Measurements from ENCODE around the gene PCNP.
"Not testable (repeated sequence)": the region's sequence is repeated elsewhere in the genome, so short reads cannot be mapped to it uniquely, and the experiment has no call there.

PCNP gene, protein sequence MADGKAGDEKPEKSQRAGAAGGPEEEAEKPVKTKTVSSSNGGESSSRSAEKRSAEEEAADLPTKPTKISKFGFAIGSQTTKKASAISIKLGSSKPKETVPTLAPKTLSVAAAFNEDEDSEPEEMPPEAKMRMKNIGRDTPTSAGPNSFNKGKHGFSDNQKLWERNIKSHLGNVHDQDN

DNA sequence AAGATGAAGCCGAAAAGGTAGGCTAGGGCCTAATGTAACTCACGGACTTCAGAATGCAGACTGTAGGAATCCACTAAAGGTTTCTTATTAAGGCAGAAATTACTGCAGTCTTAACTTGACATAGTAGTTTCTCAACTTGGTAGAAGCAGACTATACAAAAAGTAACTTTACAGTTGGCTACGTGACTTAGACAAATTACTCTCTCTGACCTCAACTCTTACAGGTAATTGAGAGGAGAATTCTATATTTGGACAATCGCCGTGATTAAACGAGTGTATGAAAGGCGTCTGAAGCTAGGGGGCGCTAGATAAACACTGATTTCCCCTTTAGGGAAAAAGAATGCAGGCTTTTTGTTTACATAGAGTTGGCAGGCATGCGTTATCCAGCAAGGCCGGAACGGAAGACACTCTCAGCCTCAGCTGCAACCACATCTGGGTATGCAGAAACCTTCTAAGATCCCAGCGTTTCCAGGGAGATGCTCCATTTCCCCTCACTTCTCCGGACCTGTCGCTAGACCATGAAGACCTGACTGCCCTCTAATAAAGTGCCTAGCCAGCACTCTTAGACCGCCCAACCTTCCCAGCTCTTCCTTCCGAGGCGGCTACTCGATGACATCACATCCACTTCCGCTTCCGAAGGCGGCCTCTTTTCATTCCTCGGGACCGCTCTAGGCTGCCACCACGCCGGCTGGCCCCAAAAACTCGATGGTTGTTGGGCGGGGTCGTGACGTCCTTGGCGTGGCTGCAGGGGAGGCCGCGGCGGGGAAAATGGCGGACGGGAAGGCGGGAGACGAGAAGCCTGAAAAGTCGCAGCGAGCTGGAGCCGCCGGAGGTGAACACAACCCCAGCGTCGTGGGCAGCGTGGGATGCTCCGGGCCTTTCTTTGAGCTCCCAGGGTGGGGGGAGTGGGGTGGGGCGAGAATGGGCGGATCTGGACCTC lies at the start of gene PCNP:
PCNP (plus strand) TSS at position 732 of the 939 bp plus-strand sequence; CDS start at position 768, 36 bp downstream.
- peak; percentile 99 for DNase-seq

DNA sequence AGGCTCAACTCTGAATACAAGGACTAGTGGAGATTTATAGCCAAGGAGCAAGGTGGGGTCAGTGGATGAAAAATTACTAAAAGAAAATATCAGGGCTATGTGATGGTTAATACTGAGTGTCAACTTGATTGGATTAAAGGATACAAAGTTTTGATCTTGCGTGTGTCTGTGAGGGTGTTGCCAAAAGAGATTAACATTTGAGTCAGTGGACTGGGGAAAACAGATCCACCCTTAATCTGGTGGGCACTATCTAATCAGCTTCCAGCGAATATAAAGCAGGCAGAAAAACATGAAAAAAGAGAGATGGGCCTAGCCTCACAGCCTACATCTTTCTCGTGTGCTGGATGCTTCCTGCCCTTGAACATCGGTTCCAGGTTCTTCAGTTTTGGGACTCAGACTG lies 46.5 kb upstream of the PCNP start:
- DNase-seq: no peak

DNA sequence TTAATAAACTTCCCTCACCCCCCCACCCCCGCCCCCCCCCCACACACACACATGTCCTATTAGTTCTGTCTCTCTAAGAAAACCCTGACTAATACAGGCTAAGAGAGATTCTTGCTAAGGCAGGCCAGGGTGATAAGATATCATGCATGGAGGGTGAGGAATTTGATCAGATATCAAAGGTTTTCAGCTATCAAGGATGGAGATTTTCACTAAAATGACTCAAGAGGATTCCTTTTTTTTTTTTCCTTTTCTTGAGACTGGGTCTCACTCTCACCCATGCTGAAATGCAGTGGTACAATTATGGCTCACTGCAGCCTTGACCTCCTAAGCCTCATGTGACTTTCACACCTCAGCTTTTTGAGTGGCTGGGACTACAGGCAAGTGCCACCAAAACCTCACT lies 46.1 kb upstream of the PCNP start:
- no peak for DNase-seq

DNA sequence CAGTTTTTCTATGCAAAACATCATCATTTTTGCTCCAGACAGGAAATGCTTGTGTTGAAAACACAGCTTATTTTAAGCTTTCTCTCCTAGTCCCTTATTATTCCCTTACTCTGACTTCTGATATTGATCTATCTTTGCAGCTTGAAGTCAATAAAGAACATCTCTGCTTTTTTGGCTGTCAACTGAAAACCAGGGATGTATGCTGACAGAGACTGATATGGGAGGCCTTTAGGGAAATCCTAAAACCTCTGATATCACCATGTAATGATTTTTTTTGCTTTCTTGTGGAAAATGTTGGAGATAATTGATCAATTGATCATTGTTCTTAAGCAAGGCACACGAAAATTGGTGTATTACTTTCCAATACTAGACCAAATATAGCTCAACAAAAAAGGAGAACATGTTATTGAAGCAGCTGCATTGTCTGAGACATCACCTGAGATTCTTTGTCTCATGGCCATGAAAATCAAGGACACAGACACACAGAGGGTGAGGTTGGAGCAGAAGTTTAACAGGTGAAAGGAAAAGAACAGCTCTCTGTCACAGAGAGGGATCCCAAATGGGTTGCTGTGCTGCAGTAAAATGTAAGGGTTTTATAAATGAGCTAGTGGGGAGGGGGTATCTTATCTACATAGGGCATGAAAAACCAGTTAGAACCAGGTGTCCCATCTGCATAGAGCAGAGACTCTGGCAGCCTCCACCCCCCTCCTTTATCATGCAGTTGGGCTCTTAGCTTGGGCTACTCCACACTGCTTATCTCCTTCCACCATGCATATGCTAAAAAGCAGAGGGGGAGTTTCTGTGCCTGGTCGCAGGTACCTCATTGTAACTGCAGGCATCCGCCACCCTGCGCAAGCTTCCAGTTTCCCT lies 43.9 kb upstream of the PCNP start:
- DNase-seq: no peak

DNA sequence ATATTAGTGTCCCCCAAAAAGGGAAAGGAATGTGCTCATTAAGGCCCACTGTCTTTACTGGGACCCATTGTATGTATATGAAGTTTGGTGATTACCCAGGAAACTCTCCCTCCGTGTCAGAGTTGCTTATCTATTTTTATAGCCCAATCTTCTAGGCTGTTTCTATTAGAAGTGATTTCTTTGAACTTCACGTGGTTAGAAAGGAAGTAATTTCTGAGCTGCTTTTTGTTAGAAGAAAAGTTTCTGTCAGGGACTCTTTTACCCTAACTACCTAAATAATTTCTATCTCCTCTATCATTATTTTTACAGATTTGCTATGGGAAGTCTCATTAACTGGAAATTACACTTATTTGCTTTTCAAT lies 43.3 kb upstream of the PCNP start:
- DNase-seq: no peak

DNA sequence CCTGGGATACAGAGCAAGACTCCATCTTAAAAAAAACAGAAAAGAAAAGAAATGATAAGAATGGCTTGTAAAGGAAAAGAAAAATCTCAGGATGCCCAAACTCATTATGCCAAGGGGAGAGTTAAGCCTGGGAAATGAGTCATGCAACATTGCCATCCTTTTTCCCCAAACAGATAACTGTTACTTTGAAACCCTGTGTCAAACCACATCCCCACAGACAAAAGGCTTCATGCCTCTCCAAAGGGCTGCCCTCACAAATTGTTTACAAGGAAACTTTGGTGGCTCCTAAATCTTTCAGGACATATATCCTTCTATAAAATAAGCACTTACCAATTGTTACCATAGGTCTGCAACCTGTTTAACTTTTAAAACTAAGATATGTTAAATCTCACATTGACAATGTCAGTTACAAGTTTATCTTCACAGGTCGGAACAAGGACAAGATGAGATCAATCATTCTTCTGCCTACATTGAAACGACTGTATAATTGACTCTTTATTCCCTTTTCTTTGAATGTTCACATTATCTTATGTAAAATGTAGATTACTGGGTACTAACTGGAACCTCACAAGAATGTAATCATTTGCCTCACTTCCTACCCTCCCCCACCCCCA lies 42.4 kb upstream of the PCNP start:
- DNase-seq: peak; percentile 41

DNA sequence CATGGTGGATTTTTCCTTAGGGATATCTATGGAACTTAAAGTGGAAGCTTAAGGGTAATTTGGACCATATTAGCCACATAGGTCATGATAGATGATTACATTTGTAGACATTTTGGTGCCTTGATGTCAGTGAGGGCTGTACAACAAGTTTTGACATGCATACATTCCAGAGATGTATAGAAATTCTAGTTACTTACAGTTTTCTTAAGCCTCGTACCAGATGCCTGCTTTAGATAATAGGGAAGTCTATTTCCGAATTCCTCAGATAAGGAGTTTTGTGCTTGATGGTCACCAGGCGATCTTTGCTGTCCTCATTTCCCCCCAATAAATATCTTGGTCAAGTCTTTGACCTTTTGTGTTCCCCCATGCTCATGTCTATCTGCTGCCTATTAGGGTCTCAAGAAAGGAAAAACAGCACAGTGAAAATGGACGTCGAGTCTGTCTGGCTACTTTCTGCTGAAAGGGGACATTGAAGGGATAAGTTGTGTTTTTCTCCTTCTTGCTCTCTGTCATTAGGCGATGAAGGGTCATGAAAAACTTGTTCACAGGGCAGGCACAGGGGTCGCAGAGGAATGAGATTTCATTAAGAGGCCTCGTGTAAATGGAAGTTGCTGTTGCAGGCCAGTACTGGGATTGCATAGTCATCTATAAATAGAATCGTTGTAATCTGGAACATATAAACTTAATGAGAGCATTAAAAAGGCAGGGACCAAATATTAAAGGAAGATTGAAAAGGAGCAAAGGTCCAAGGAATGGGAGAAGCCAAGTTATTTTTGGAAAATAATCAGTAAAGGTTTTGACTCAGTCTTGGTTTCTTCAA lies 41.0 kb upstream of the PCNP start:
- no peak for DNase-seq

DNA sequence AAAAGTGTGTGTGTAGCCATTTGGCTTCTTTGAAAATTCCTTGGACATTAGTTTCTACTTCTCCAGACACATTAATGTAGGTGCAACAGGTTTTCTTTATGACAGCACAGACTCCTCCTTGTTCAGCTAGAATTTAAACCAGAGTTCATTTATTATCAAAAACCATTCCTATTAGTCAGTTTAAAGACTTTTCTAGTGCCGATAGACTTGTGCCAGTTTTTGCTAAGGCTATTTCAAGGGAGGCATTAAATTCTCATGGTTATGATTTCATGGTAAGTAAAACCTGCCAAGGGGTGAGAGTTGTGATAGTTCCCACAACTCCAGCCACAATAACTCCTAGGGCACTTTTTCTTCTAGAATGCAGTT lies 40.4 kb upstream of the PCNP start:
- DNase-seq: peak; percentile 24

DNA sequence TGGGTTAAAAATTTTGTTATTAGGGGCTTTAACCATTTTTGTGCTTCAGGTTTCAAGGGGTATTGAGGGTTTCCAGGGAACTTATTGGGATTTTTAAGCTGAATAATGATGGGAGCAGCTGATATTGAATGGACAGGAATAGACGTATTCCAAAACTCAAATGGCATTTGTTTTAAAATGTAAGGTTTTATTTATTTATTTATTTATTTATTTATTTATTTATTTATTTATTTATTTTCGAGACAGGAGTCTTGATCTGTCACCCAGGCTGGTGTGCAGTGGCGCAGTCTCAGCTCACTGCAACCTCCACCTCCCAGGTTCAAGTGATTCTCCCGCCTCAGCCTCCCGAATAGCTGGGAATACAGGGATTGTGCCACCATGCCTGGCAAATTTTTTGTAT lies 38.8 kb upstream of the PCNP start:
- DNase-seq: no peak

DNA sequence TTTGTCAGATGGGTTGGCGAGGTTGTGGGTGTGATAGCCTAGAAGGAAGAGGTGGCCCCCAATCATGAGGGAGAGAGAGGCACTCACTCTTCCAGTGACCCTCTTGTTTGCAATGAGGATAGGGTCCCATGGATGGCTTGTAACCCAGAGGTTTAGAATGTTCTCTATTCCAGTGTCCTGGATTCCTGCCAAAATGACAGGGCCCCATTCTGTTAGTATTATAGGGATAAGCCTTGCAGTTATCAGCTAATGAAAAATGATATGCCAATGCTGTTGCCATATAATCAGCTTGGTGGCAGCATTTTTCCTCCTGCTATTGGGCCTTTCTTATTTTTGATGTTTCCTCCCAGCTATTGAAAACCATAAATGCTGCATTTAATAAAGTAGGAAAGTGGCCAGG lies 37.7 kb upstream of the PCNP start:
- DNase-seq: no peak

DNA sequence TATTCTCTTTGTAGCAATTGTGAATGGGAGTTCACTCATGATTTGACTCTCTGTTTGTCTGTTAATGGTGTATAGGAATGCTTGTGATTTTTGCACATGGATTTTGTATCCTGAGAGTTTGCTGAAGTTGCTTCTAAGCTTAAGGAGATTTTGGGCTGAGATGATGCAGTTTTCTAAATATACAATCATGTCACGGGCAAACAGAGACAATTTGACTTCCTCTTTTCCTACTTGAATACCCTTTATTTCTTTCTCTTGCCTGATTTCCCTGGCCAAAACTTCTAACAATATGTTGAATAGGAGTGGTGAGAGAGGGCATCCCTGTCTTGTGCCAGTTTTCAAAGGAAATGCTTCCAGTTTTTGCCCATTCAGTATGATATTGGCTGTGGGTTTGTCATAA lies 37.0 kb upstream of the PCNP start:
- DNase-seq: not testable (repeated sequence)

DNA sequence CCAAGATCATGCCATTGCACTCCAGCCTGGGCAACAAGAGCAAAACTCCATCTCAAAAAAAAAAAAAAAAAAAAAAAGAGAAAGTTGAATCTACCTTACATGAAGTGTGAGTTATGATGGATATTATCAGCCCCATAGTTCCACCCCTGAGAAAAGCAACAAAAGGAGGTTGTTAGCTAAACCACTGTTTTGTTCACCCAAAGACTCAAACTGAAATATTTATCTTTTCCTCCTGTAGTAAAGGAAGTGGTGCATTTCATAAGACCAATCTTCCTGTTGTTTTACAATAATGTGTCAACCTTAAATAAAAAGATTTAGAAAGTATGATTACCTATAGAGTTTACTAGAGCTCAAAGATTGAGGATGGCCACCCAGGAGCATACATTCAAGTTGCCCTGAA lies 31.0 kb upstream of the PCNP start:
- DNase-seq: no peak

DNA sequence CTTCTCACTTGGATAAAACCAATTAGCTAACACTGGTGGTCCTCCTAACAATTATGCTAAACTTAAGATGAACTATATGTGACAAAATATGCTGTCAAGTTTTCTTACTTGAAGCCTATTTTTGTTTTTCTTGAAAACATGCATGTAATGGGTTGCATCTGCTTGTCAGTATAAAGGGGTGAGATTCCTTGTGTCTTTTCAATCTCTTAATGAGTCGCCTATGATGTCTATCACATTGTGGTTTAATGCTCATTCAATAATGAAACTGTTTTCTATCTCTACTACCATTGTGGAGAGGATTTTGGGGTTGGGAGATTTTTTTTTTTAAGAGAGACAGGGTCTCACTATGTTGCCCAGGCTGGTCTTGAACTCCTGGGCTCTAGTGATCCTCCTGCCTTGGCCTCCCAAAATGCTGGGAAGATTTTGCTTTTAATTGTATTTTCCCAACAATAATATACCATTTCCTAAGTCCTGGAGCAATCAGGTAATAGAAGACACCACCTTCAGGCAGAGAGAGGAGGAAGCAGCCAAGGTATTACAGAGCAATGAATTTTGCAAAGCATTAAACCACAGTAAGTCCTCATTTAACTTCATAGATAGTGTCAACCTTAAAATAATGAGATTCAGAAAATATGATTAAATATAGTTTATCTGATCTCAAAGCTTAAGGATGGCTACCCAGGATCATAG lies 29.7 kb upstream of the PCNP start:
- DNase-seq: no peak

DNA sequence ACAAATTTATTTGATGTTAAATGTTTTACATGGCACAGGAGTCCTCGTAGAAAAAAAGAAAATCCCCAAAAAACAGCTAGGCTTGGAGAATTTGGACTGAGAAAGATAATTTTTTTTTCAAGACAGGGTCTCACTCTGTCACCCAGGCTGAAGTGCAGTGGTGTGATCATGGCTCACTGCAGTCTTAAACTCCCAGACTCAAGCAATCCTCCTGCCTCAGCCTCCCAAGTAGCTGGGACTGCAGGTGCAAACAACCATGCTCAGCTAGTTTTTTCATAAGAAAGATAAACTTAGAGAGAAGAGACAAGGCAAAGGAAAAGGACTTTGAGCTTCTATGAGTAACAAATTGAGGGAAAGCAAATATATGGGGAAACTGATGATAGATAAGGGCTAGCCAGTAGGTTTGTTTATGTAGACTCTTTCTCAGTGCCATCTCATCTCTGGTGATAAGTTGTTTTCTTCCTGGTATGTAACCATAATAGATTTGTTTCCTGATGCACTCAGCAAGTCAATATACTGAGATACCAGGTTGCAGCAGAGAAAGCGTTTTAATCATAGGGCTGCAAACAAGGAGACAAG lies 25.4 kb upstream of the PCNP start:
- DNase-seq: no peak

DNA sequence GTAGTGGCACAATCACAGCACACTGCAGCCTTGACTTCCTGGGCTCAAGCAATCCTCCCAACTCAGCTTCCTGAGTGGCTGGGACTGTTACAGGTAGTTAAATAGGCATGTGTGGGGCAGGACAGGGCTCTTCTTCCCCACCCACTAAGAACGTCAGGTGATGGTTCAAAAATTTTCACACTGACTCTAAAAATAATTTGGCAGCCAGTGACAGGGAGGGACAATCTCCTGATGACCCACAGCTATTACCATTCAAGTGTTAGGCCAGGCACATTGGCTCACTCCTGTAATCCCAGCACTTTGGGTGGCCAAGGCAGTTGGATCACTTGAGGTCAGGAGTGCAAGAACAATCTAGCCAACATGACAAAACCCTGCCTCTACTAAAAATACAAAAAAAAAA lies 24.5 kb upstream of the PCNP start:
- no peak for DNase-seq

DNA sequence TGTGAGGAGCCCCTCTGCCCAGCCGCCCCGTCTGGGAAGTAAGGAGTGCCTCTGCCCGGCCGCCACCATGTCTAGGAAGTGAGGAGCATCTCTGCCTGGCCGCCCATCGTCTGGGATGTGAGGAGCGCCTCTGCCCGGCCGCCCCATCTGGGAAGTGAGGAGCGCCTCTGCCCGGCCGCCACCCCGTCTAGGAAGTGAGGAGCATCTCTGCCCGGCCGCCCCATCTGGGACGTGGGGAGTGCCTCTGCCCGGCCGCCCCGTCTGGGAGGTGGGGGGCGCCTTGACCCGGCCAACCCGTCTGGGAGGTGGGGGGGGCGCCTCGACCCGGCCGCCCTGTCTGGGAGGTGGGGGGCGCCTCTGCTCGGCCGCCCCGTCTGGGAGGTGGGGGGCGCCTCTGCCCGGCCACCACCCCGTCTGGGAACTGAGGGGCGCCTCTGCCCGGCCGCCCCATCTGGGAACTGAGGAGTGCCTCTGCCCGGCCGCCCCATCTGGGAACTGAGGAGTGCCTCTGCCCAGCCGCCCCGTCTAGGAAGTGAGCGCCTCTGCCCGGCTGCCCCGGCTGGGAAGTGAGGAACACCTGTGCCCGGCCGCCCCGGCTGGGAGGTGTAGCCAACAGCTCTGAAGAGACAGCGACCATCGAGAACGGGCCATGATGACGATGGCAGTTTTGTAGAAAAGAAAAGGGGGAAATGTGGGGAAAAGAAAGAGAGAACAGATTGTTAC lies 22.5 kb upstream of the PCNP start:
- DNase-seq: not testable (repeated sequence)

DNA sequence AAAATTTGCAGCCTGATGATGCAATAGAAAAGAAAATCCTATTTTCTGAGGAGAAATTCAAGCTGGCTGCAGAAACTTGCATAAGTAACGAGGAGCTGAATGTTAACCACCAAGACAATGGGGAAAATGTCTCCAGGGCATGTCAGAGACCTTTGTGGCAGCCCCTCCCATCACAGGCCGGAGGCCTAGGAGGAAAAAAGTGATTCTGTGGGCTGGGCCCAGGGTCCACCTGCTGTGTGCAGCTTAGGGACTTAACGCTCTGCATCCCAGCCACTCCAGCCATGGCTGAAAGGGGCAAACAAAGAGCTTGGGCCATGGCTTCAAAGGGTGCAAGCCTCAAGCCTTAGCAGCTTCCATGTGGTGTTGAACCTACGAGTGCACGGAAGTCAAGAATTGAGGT lies 20.6 kb upstream of the PCNP start:
- DNase-seq: not testable (repeated sequence)

DNA sequence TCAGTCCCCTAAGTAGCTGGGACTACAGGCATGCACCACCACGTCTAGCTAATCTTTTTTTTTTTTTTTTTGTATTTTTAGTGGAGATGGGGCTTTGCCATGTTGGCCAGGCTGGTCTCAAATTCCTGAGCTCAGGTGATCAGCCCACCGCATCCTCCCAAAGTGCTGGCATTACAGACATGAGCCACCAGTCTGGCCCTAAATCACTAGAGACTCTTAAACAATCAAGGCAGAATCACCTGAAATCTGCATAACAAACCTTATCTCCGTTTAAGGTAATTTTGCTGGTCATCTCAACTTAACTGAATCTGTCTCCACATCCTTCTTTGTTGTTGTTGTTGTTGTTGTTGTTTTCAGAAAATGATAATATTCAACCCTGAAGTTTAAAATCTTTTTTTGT lies 17.9 kb upstream of the PCNP start:
- no peak for DNase-seq

DNA sequence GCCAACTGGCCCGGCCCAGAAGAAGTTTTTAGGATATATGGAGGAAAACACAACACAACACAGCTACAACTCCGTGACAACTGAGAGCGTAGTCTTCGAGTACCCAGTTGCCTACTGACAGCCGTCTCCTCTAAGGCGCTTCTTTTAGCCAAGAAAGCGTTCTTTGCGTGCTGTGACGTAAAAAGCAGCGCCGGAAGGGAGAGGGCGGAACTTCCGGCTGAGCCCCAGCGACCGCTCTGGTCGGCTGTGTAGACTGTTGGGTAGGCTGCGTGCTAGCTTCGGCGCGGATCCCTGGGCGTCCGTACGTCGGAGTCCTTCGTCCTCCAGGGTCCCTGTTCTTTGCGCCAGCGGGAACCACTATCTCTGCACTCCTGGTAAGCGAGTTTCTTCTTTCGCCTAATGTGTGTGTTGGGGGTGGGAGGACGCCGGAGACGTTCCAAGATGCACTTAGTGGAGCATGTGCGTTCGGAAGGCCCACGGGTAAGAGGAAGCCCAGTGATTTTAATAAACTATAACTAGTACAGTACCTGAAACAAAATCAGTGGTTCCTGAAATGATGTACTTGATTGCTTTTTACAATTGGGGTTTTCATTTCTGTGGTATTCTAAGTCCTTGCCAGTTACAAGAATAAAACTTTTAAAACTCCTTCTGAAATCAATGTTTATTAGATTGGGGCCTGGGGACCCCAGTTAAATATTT lies 12.2 kb upstream of the PCNP start, which contains the start of gene TRMT10C:
TRMT10C (plus strand) TSS at position 239 of the 699 bp plus-strand sequence. CDS start 2,914 bp downstream, outside the sequence.
- peak; percentile 92 for DNase-seq
